Endothelial cell of umbilical vein (primary cell): ENCODE results near the gene VTA1. TPM values are rescaled to one million over a fixed set of nuclear protein-coding genes. Genes with fewer than 3 reads are reported as not detected.

Experiments used
- BruUV-seq: library from RNA; stranded (reverse); fragments of 400-500 nt; replicated peaks from 2 replicates; lab custom pipeline; 2021; lab: Mats Ljungman, UMichigan
- CTCF ChIA-PET: fragments of 300-600, 350-600 bp; sonication (Branson Sonifier 250); formaldehyde crosslinking; loops from one replicate; lab custom pipeline; 2021; ENCODE audit warnings: antibody characterized with exemption, inconsistent platforms; lab: Charles Lee
- POLR2A ChIA-PET: fragments of 300-600, 350-600 bp; sonication (Branson Sonifier 250); formaldehyde crosslinking; loops from one replicate; lab custom pipeline; 2021; ENCODE audit warnings: antibody characterized with exemption, inconsistent platforms; lab: Charles Lee
- DNase-seq: peaks from one replicate; pipeline ENCODE4 v3.0.0-alpha.2; 2011; ENCODE audit warnings: low read depth, low spot score
- FAIRE-seq: peaks from 2 replicates; lab custom pipeline; 2011; peaks lifted over from hg19 to GRCh38; lab: Jason Lieb, UNC
- H2AFZ ChIP-seq: 2 replicates; pipeline ENCODE4 v1.6.0; 2012; ENCODE audit warnings: low read depth, low read length, control low read depth, inconsistent platforms
- H3K27ac ChIP-seq: 2 replicates; pipeline ENCODE4 v1.5.1; 2011; ENCODE audit warnings: low read depth, mild to moderate bottlenecking, control low read depth, low read length, moderate library complexity; ENCODE audit not compliant: insufficient read depth
- H3K27me3 ChIP-seq, 2 experiments: 2 replicates each; pipeline versions ENCODE4 v1.6.0 to v1.6.1; 2011; ENCODE audit warnings: low read length in 2 of 2, mixed read lengths in 1 of 2; ENCODE audit not compliant: control insufficient read depth in 2 of 2, insufficient read depth in 2 of 2
- H3K36me3 ChIP-seq, 2 experiments: 2 replicates in 1 of 2; 3 replicates in 1 of 2; pipeline ENCODE4 v1.5.1; 2011; ENCODE audit warnings: low read length in 2 of 2, mild to moderate bottlenecking in 1 of 2, moderate library complexity in 1 of 2; ENCODE audit not compliant: control insufficient read depth in 2 of 2, insufficient read depth in 2 of 2; ENCODE audit errors: extremely low read depth in 1 of 2
- H3K4me1 ChIP-seq: 3 replicates; pipeline ENCODE4 v1.5.1; 2011; ENCODE audit warnings: mild to moderate bottlenecking, low read length; ENCODE audit not compliant: control insufficient read depth, insufficient read depth; ENCODE audit errors: extremely low read depth
- H3K4me2 ChIP-seq: 2 replicates; pipeline ENCODE4 v1.6.1; 2011; ENCODE audit warnings: low read length, control low read depth, mixed read lengths; ENCODE audit not compliant: insufficient read depth
- H3K4me3 ChIP-seq, 3 experiments: fragments of 200-600 bp in 1 of 3; sonication (generic), shearing (Covaris generic) in 1 of 3; replicated peaks in 1 of 3; 2 replicates each; pipeline ENCODE4 v1.5.1; 2011 to 2016; ENCODE audit warnings: control low read depth in 3 of 3, low read length in 3 of 3, mild to moderate bottlenecking in 2 of 3, inconsistent platforms in 1 of 3, low read depth in 1 of 3, moderate library complexity in 1 of 3; ENCODE audit not compliant: insufficient read depth in 1 of 3
- H3K79me2 ChIP-seq: 2 replicates; pipeline ENCODE4 v1.6.0; 2012; ENCODE audit warnings: low read length, inconsistent platforms; ENCODE audit not compliant: control insufficient read depth, insufficient read depth
- H3K9ac ChIP-seq: replicated peaks from 2 replicates; pipeline ENCODE3; 2011; ENCODE audit warnings: low read length, control low read depth; ENCODE audit not compliant: insufficient read depth; ENCODE audit errors: extremely low read depth
- H3K9me1 ChIP-seq: replicated peaks from 3 replicates; pipeline ENCODE4 v1.6.0; 2011; ENCODE audit warnings: mild to moderate bottlenecking, low read length; ENCODE audit not compliant: control insufficient read depth, insufficient read depth; ENCODE audit errors: extremely low read depth
- H3K9me3 ChIP-seq: replicated peaks from 2 replicates; pipeline ENCODE4 v1.5.1; 2012; ENCODE audit warnings: low read length, inconsistent platforms; ENCODE audit not compliant: control insufficient read depth, insufficient read depth
- H4K20me1 ChIP-seq: replicated peaks from 2 replicates; pipeline ENCODE3; 2011; ENCODE audit warnings: mild to moderate bottlenecking, low read length; ENCODE audit not compliant: control insufficient read depth, insufficient read depth; ENCODE audit errors: extremely low read depth
- EZH2 ChIP-seq: IDR thresholded peaks from 2 replicates; pipeline ENCODE4 v1.6.1; 2012; ENCODE audit warnings: borderline replicate concordance, low read depth, mild to moderate bottlenecking, moderate library complexity, low read length, inconsistent platforms; ENCODE audit not compliant: severe bottlenecking
- FOS ChIP-seq: IDR thresholded peaks from 2 replicates; pipeline ENCODE4 v1.6.1; 2011; ENCODE audit warnings: mild to moderate bottlenecking, low read length, moderate library complexity, borderline replicate concordance; ENCODE audit not compliant: insufficient read depth
- GATA2 ChIP-seq: IDR thresholded peaks from 2 replicates; pipeline ENCODE4 v1.7.0; 2011; ENCODE audit warnings: low read depth, mild to moderate bottlenecking, moderate library complexity, mixed read lengths, low read length; ENCODE audit not compliant: insufficient read length, insufficient read depth
- JUN ChIP-seq: IDR thresholded peaks from 2 replicates; pipeline ENCODE4 v1.6.1; 2011; ENCODE audit warnings: borderline replicate concordance, low read depth; ENCODE audit not compliant: insufficient read length, insufficient read depth
- MYC ChIP-seq: IDR thresholded peaks from one replicate; pipeline ENCODE4 v1.6.1; 2011; ENCODE audit warnings: mild to moderate bottlenecking, low read depth, low read length
- POLR2A ChIP-seq: IDR thresholded peaks from 2 replicates; pipeline ENCODE4 v1.6.1; 2012; ENCODE audit warnings: low read depth, mild to moderate bottlenecking, control low read depth, low read length
- POLR2AphosphoS5 ChIP-seq: IDR thresholded peaks from 2 replicates; pipeline ENCODE4 v1.6.1; 2012; ENCODE audit warnings: low read depth, mild to moderate bottlenecking, control low read depth, low read length, moderate library complexity; ENCODE audit not compliant: insufficient read depth
- dilution Hi-C: fragments of 300-500 bp; cut with MboI; formaldehyde crosslinking; loops from one replicate; pipeline ENCODE4 v1.15.0; 2019; ENCODE audit warnings: low sequenced_read_pairs; ENCODE audit not compliant: extremely low pct_ligation_motif_present
- intact Hi-C: fragments of 100-400 bp; cut with micrococcal nuclease; formaldehyde crosslinking; loops from one replicate; pipeline ENCODE4 v1.10.0; 2022
- polyA plus RNA-seq, 4 experiments: library from polyadenylated mRNA; depleted of rRNA in 3 of 4; stranded (reverse) in 3 of 4; unstranded in 1 of 4; fragments of >200 nt; gene quantifications; 2 replicates each; pipeline versions ENCODE4 v1.2.1 to v1.2.3, GENCODE V29; 2011 to 2012; ENCODE audit warnings: missing spikeins in 1 of 4
- total RNA-seq: library from RNA; stranded (reverse); gene quantifications from 2 replicates; pipeline ENCODE4 v1.2.3, GENCODE V29; 2021
- TF ChIP-seq, protein P1 (sequence below): IDR thresholded peaks from 2 replicates; pipeline ENCODE4 v1.6.1; 2011; ENCODE audit not compliant: insufficient read depth, insufficient read length
- TF ChIP-seq, protein P2 (sequence below), 2 donors: IDR thresholded peaks; 1 replicate in 1 of 2; 2 replicates in 1 of 2; pipeline ENCODE4 v1.5.1; 2011; ENCODE audit warnings: low read length in 2 of 2, mild to moderate bottlenecking in 2 of 2, moderate library complexity in 2 of 2, control low read depth in 1 of 2, inconsistent platforms in 1 of 2, low read depth in 1 of 2; ENCODE audit not compliant: insufficient read depth in 1 of 2; ENCODE audit errors: extremely low read depth in 1 of 2

The VTA1 gene
- total and polyA plus RNA-seq, 2 donors (not counting 3 experiments of a cell fraction or from before 2014, with no cell fraction given), result 39.0 to 40.9 TPM

DNA sequence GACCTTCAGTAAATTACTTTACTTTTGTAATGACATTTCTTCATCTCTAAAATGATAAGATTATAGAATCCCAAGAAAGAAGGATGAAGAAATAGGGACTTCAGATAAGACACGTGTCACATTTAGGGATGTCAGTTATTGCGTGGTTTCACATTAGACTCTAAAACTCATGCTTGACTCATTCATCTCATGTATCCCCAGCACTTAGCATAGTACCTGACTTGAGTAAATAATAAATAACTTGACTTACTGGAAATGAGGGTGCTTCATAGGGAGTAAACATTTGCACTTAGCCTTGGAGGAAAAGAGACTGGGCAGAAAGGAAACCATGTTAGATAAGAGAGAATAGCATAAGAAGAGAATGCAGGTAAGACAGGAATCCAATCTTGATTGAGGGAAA lies 37.2 kb downstream of the VTA1 start:
- no peak overlapping the region for H2AFZ ChIP-seq
- H3K4me1 ChIP-seq, result peaks cover 2% of the 10 kb centered on the region
- intact Hi-C loops (no loop called here), dilution Hi-C loops (no loop called here)
- FAIRE-seq (no peak), DNase-seq (no peak)
- no peaks in the 10 kb centered on the region for H3K27me3 ChIP-seq
- no TSS peak for BruUV-seq
- H3K79me2 ChIP-seq, result no peaks in the 10 kb centered on the region
- POLR2A ChIA-PET, result no interaction called here
- no peak for TF ChIP-seq JUN
- TF ChIP-seq POLR2AphosphoS5, result no peak
- no peak for TF ChIP-seq FOS
- no peak for TF ChIP-seq MYC
- TF ChIP-seq EZH2, result no peak
- TF ChIP-seq, protein P1, sequence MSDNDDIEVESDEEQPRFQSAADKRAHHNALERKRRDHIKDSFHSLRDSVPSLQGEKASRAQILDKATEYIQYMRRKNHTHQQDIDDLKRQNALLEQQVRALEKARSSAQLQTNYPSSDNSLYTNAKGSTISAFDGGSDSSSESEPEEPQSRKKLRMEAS, result no peak
- TF ChIP-seq, protein P2, sequence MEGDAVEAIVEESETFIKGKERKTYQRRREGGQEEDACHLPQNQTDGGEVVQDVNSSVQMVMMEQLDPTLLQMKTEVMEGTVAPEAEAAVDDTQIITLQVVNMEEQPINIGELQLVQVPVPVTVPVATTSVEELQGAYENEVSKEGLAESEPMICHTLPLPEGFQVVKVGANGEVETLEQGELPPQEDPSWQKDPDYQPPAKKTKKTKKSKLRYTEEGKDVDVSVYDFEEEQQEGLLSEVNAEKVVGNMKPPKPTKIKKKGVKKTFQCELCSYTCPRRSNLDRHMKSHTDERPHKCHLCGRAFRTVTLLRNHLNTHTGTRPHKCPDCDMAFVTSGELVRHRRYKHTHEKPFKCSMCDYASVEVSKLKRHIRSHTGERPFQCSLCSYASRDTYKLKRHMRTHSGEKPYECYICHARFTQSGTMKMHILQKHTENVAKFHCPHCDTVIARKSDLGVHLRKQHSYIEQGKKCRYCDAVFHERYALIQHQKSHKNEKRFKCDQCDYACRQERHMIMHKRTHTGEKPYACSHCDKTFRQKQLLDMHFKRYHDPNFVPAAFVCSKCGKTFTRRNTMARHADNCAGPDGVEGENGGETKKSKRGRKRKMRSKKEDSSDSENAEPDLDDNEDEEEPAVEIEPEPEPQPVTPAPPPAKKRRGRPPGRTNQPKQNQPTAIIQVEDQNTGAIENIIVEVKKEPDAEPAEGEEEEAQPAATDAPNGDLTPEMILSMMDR (IDR thresholded peaks at IDR 0.05; ENCODE audit: extremely low read depth in 1 of 2, insufficient read depth in 1 of 2, low read depth in 1 of 2, low read length in 2 of 2), result no peak
- TF ChIP-seq POLR2A, result no peak
- no peak for TF ChIP-seq GATA2
- no peaks in the 10 kb centered on the region for H4K20me1 ChIP-seq
- H3K4me3 ChIP-seq, result no peak overlapping the region
- H3K4me2 ChIP-seq, result no peak overlapping the region
- H3K9me1 ChIP-seq, result no peaks in the 10 kb centered on the region
- CTCF ChIA-PET, result no interaction called here
- H3K27ac ChIP-seq, result no peak overlapping the region
- H3K9ac ChIP-seq, result no peak overlapping the region
- H3K9me3 ChIP-seq, result no peaks in the 10 kb centered on the region
- no peaks in the 10 kb centered on the region for H3K36me3 ChIP-seq
